PC-9 (cell line): ENCODE measurements around the gene OTULINL. TPM values are rescaled to one million over a fixed set of nuclear protein-coding genes. Genes with fewer than 3 reads are reported as not detected.

Experiments used
- BruUV-seq: library from RNA; stranded (reverse); fragments of 400-500 nt; replicated peaks from 2 replicates; lab custom pipeline; 2021; lab: Mats Ljungman, UMichigan
- CTCF ChIA-PET: fragments of 300-600 bp; sonication (Branson Sonifier 250); formaldehyde crosslinking; loops from one replicate; lab custom pipeline; 2022; ENCODE audit warnings: antibody characterized with exemption; lab: Charles Lee
- POLR2A ChIA-PET: fragments of 300-600 bp; sonication (Branson Sonifier 250); formaldehyde crosslinking; loops from one replicate; lab custom pipeline; 2022; ENCODE audit warnings: antibody characterized with exemption; ENCODE audit not compliant: unreplicated experiment; lab: Charles Lee
- DNase-seq, 2 experiments: peaks; one replicate each; pipeline versions ENCODE4 v3.0.0 to v3.0.0-alpha.2; 2015 to 2022; ENCODE audit warnings: mixed read lengths in 1 of 2
- H2AFZ ChIP-seq: fragments of 200-600 bp; sonication (generic); 2 replicates; pipeline ENCODE4 v1.8.1; 2017; ENCODE audit warnings: antibody characterized with exemption
- H3F3A ChIP-seq: fragments of 200-600 bp; sonication (generic); 2 replicates; pipeline ENCODE4 v1.8.1; 2017; ENCODE audit warnings: antibody characterized with exemption, mild to moderate bottlenecking, low read depth; ENCODE audit not compliant: insufficient read depth
- H3K27ac ChIP-seq: fragments of 200-600 bp; sonication (generic); 2 replicates; pipeline ENCODE4 v1.6.1; 2016; ENCODE audit warnings: mixed run types
- H3K27me3 ChIP-seq: fragments of 200-600 bp; sonication (generic); 2 replicates; pipeline ENCODE4 v1.6.1; 2016; ENCODE audit warnings: low read depth, mixed run types; ENCODE audit not compliant: insufficient read depth
- H3K36me3 ChIP-seq: fragments of 200-600 bp; sonication (generic); 2 replicates; pipeline ENCODE4 v1.6.1; 2016; ENCODE audit warnings: low read depth, mixed run types
- H3K4me1 ChIP-seq: fragments of 200-600 bp; sonication (generic); replicated peaks from 2 replicates; pipeline ENCODE4 v1.6.1; 2016; ENCODE audit warnings: mixed run types; ENCODE audit not compliant: insufficient read depth
- H3K4me2 ChIP-seq: fragments of 200-600 bp; sonication (generic); 2 replicates; pipeline ENCODE4 v1.6.1; 2017; ENCODE audit warnings: mixed run types
- H3K4me3 ChIP-seq: fragments of 200-600 bp; sonication (generic); 2 replicates; pipeline ENCODE4 v1.6.1; 2016; ENCODE audit warnings: mixed run types
- H3K79me2 ChIP-seq: fragments of 200-600 bp; sonication (generic); 2 replicates; pipeline ENCODE4 v1.6.1; 2017; ENCODE audit warnings: low read depth, mixed run types
- H3K9me2 ChIP-seq: fragments of 200-600 bp; sonication (generic); 2 replicates; pipeline ENCODE4 v1.8.1; 2017; ENCODE audit warnings: mild to moderate bottlenecking; ENCODE audit not compliant: insufficient read depth
- H3K9me3 ChIP-seq: fragments of 200-600 bp; sonication (generic); 2 replicates; pipeline ENCODE4 v1.8.1; 2016; ENCODE audit warnings: low read depth; ENCODE audit not compliant: insufficient read depth
- H4K20me1 ChIP-seq: fragments of 200-600 bp; sonication (generic); 2 replicates; pipeline ENCODE4 v1.8.1; 2017; ENCODE audit not compliant: insufficient read depth
- CTCF ChIP-seq: fragments of 200-600 bp; sonication (generic); conservative IDR thresholded peaks from 2 replicates; pipeline ENCODE4 v1.6.1; 2017; ENCODE audit warnings: mixed run types, antibody characterized with exemption, mild to moderate bottlenecking, moderate library complexity
- EZH2 ChIP-seq: fragments of 200-600 bp; sonication (generic); IDR thresholded peaks from 2 replicates; pipeline ENCODE4 v1.8.0; 2017; ENCODE audit warnings: antibody characterized with exemption, low read depth
- intact Hi-C: fragments of 100-400 bp; cut with micrococcal nuclease; formaldehyde crosslinking; loops from one replicate; pipeline ENCODE4 v1.10.0; 2022; ENCODE audit not compliant: unreplicated experiment
- total RNA-seq: library from RNA; stranded (reverse); gene quantifications from 2 replicates; pipeline ENCODE4 v1.2.3, GENCODE V29; 2021

The OTULINL gene
- total RNA-seq, 1 experiment from 2014 or later = 4.1 TPM

- no peaks in the 10 kb centered on the region for H3K79me2 ChIP-seq
- no peak overlapping the region for H3K27ac ChIP-seq
- no peaks in the 10 kb centered on the region for H4K20me1 ChIP-seq
- H3K27me3 ChIP-seq = peaks cover 8% of the 10 kb centered on the region; the same call in 1 of the 2 replicates
- intact Hi-C loops = no loop called here
- no peaks in the 10 kb centered on the region for H3K36me3 ChIP-seq
- H3K4me3 ChIP-seq = no peak overlapping the region
- H3K9me3 ChIP-seq = no peaks in the 10 kb centered on the region
- H3K4me1 ChIP-seq = peaks cover 13% of the 10 kb centered on the region
- H3K4me2 ChIP-seq = no peak overlapping the region
- TF ChIP-seq EZH2 (no peak), CTCF (no peak)
- ChIA-PET CTCF (no interaction called here), POLR2A (no interaction called here)
- no peaks in the 10 kb centered on the region for H3F3A ChIP-seq
- DNase-seq = no peak
- no peak overlapping the region; the same call in 1 of the 2 replicates for H2AFZ ChIP-seq
- H3K9me2 ChIP-seq = 0 out of 2 replicates have a peak, but pooled peaks cover 3% of the 10 kb centered on the region
- no TSS peak for BruUV-seq
These were observed 7.5 kb upstream of the OTULINL start for GRCh38 chr5:14574096-14574495.

- no TSS peak for BruUV-seq
- no peaks in the 10 kb centered on the region for H3F3A ChIP-seq
- no peak overlapping the region for H3K4me3 ChIP-seq
- no peaks in the 10 kb centered on the region for H3K9me3 ChIP-seq
- no peak for DNase-seq
- H3K27ac ChIP-seq = no peak overlapping the region
- intact Hi-C loops = no loop called here
- H3K4me2 ChIP-seq = no peak overlapping the region
- peaks cover 11% of the 10 kb centered on the region; the same call in 1 of the 2 replicates for H3K27me3 ChIP-seq
- ChIA-PET CTCF (no interaction called here), POLR2A (no interaction called here)
- no peaks in the 10 kb centered on the region for H4K20me1 ChIP-seq
- no peak overlapping the region for H2AFZ ChIP-seq
- 0 out of 2 replicates have a peak, but pooled peaks cover 3% of the 10 kb centered on the region for H3K9me2 ChIP-seq
- H3K79me2 ChIP-seq = no peaks in the 10 kb centered on the region
- H3K4me1 ChIP-seq = peaks cover 9% of the 10 kb centered on the region; the same call in 1 of the 2 replicates
- TF ChIP-seq EZH2 = no peak
- no peak for TF ChIP-seq CTCF
- no peaks in the 10 kb centered on the region for H3K36me3 ChIP-seq
These were observed 6.6 kb upstream of the OTULINL start for GRCh38 chr5:14574891-14575508.

- 0 out of 2 replicates have a peak, but pooled peaks cover 9% of the 10 kb centered on the region for H3K4me1 ChIP-seq
- ChIA-PET POLR2A (no interaction called here), CTCF (no interaction called here)
- H2AFZ ChIP-seq = no peak overlapping the region
- 0 out of 2 replicates have a peak, but pooled peaks cover 3% of the 10 kb centered on the region for H3K9me2 ChIP-seq
- no peak for TF ChIP-seq EZH2
- no peak for TF ChIP-seq CTCF
- H3K4me2 ChIP-seq = no peak overlapping the region
- no peaks in the 10 kb centered on the region for H3K36me3 ChIP-seq
- H3K79me2 ChIP-seq = no peaks in the 10 kb centered on the region
- no peak overlapping the region for H3K4me3 ChIP-seq
- H3K27ac ChIP-seq = no peak overlapping the region
- BruUV-seq = no TSS peak
- intact Hi-C loops = no loop called here
- no peak for DNase-seq
- no peaks in the 10 kb centered on the region for H3K9me3 ChIP-seq
- no peaks in the 10 kb centered on the region for H4K20me1 ChIP-seq
- no peaks in the 10 kb centered on the region; the same call in 1 of the 2 replicates for H3F3A ChIP-seq
- peaks cover 22% of the 10 kb centered on the region for H3K27me3 ChIP-seq
These were observed 5.4 kb upstream of the OTULINL start for GRCh38 chr5:14576206-14576605.
